ENCODE results near the gene GFI1.

DNA sequence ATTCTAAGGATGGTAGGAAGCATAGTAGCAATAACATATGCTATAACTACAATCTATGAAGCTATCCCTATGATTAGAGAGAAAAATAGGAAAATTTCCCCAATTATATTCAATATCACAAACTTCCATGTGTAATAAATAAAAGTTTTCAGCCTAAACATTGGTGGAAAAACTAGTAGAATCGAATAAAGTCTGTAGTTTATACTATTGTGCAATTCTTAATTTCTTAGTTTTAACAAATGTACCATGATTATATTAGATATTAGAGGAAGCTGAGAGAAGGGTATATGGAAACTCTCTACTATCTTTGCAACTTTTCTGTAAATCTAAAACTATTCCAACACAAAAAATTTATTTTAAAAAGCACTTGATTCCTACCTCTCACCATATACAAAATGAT lies 13.8 kb upstream of the GFI1 start:
- TF ChIP-seq, protein P1, sequence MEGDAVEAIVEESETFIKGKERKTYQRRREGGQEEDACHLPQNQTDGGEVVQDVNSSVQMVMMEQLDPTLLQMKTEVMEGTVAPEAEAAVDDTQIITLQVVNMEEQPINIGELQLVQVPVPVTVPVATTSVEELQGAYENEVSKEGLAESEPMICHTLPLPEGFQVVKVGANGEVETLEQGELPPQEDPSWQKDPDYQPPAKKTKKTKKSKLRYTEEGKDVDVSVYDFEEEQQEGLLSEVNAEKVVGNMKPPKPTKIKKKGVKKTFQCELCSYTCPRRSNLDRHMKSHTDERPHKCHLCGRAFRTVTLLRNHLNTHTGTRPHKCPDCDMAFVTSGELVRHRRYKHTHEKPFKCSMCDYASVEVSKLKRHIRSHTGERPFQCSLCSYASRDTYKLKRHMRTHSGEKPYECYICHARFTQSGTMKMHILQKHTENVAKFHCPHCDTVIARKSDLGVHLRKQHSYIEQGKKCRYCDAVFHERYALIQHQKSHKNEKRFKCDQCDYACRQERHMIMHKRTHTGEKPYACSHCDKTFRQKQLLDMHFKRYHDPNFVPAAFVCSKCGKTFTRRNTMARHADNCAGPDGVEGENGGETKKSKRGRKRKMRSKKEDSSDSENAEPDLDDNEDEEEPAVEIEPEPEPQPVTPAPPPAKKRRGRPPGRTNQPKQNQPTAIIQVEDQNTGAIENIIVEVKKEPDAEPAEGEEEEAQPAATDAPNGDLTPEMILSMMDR (IDR thresholded peaks at IDR 0.05), result no peak
- TF ChIP-seq EP300 (IDR thresholded peaks at IDR 0.05) (no peak), POLR2A (IDR thresholded peaks at IDR 0.05) (no peak)

Data from ovary (tissue), 3 donors.